ENCODE measurements around the gene PPP1R3A. TPM values are rescaled to one million over a fixed set of nuclear protein-coding genes. Genes with fewer than 3 reads are reported as not detected.

Gene PPP1R3A
- total RNA-seq, 1 experiment from 2014 or later = not detected

DNA sequence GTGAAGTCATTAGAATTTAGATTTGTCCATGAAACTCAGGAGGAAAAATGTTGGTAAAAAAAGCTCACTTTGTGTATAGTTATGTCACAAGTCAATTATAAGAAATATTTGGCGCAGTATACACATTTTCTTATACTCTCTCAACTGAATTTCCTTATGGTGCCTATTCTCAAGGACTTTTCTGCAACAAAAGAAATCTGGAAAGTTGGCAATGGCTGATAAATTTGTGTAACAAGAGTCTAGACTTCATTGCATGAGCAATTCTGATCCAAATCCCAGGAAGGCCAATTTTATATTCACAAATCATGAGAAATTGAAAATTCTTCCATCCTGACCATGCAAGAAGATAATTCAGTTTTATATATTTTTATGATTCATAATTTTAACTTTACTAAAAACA is 35.7 kb downstream of the PPP1R3A start:
- ChIA-PET POLR2A (no interaction called here), CTCF (no interaction called here)
- Histone ChIP-seq H3K9me3 (ENCODE audit: control insufficient read depth, insufficient read depth, low read depth, low read length) (peaks cover 4% of the 10 kb centered on the region; the same call in 1 of the 2 replicates), H3K4me3 (ENCODE audit: low read depth in 2 of 2, low read length in 2 of 2) (no peak overlapping the region), H3K36me3 (ENCODE audit: control insufficient read depth, insufficient read depth, low read length) (no peaks in the 10 kb centered on the region), H3K27ac (ENCODE audit: low read length) (no peak overlapping the region), H3K4me1 (ENCODE audit: control insufficient read depth, insufficient read depth, low read length) (no peaks in the 10 kb centered on the region), H3K27me3 (ENCODE audit: control insufficient read depth, insufficient read depth, low read length) (no peaks in the 10 kb centered on the region)
- in situ Hi-C loops (cut with HindIII; ENCODE audit: low pct_unique_long_range_greater_than_20kb, low sequenced_read_pairs) (no loop called here), intact Hi-C loops (cut with micrococcal nuclease; ENCODE audit: unreplicated experiment) (no loop called here)
- BruUV-seq (replicated peaks) = no TSS peak
- TF ChIP-seq POLR2AphosphoS5 (IDR thresholded peaks at IDR 0.05; ENCODE audit: low read depth, low read length) = no peak
- TF ChIP-seq, protein P1, sequence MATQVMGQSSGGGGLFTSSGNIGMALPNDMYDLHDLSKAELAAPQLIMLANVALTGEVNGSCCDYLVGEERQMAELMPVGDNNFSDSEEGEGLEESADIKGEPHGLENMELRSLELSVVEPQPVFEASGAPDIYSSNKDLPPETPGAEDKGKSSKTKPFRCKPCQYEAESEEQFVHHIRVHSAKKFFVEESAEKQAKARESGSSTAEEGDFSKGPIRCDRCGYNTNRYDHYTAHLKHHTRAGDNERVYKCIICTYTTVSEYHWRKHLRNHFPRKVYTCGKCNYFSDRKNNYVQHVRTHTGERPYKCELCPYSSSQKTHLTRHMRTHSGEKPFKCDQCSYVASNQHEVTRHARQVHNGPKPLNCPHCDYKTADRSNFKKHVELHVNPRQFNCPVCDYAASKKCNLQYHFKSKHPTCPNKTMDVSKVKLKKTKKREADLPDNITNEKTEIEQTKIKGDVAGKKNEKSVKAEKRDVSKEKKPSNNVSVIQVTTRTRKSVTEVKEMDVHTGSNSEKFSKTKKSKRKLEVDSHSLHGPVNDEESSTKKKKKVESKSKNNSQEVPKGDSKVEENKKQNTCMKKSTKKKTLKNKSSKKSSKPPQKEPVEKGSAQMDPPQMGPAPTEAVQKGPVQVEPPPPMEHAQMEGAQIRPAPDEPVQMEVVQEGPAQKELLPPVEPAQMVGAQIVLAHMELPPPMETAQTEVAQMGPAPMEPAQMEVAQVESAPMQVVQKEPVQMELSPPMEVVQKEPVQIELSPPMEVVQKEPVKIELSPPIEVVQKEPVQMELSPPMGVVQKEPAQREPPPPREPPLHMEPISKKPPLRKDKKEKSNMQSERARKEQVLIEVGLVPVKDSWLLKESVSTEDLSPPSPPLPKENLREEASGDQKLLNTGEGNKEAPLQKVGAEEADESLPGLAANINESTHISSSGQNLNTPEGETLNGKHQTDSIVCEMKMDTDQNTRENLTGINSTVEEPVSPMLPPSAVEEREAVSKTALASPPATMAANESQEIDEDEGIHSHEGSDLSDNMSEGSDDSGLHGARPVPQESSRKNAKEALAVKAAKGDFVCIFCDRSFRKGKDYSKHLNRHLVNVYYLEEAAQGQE (IDR thresholded peaks at IDR 0.05; ENCODE audit: insufficient read depth in 1 of 2, low read depth in 2 of 2, low read length in 1 of 2) = no peak
- no peak for TF ChIP-seq SIN3A (IDR thresholded peaks at IDR 0.05; ENCODE audit: borderline replicate concordance, insufficient read depth, low read depth, low read length)
- TF ChIP-seq TCF7L2 (IDR thresholded peaks at IDR 0.05; ENCODE audit: low read depth, low read length) = no peak
- TF ChIP-seq, protein P2, sequence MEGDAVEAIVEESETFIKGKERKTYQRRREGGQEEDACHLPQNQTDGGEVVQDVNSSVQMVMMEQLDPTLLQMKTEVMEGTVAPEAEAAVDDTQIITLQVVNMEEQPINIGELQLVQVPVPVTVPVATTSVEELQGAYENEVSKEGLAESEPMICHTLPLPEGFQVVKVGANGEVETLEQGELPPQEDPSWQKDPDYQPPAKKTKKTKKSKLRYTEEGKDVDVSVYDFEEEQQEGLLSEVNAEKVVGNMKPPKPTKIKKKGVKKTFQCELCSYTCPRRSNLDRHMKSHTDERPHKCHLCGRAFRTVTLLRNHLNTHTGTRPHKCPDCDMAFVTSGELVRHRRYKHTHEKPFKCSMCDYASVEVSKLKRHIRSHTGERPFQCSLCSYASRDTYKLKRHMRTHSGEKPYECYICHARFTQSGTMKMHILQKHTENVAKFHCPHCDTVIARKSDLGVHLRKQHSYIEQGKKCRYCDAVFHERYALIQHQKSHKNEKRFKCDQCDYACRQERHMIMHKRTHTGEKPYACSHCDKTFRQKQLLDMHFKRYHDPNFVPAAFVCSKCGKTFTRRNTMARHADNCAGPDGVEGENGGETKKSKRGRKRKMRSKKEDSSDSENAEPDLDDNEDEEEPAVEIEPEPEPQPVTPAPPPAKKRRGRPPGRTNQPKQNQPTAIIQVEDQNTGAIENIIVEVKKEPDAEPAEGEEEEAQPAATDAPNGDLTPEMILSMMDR (IDR thresholded peaks at IDR 0.05) = no peak
- no peak for DNase-seq (ENCODE audit: low read depth, low spot score)
- no peak for ATAC-seq

DNA sequence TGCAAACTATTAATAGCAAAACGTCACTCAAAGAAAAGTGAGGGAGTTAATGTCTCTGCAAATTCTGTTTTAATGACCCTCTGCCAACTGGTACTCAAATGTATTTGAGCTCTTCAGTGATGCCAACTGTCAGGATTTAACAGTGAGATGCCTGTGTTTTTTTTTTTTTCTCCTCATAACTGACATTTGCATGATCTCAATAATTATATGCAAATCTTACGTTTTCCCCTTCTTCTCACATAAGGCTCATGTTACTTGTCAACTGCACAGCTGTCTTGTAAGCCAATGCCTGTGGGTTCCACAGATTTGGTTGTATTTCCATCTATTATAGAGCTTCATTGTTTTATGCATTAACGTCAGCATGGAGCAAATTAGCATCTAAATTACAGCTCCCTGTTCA is 38.2 kb downstream of the PPP1R3A start:
- DNase-seq (ENCODE audit: low read depth, low spot score) = no peak
- in situ Hi-C loops (cut with HindIII; ENCODE audit: low pct_unique_long_range_greater_than_20kb, low sequenced_read_pairs) = no loop called here
- no peak overlapping the region for H3K27ac ChIP-seq (ENCODE audit: low read length)
- BruUV-seq (replicated peaks) = no TSS peak
- no peaks in the 10 kb centered on the region for H3K36me3 ChIP-seq (ENCODE audit: control insufficient read depth, insufficient read depth, low read length)
- no peak overlapping the region for H3K4me3 ChIP-seq (ENCODE audit: low read depth in 2 of 2, low read length in 2 of 2)
- H3K27me3 ChIP-seq (ENCODE audit: control insufficient read depth, insufficient read depth, low read length) = no peaks in the 10 kb centered on the region
- ChIA-PET POLR2A (no interaction called here), CTCF (no interaction called here)
- no peaks in the 10 kb centered on the region for H3K4me1 ChIP-seq (ENCODE audit: control insufficient read depth, insufficient read depth, low read length)
- peaks cover 4% of the 10 kb centered on the region; the same call in 1 of the 2 replicates for H3K9me3 ChIP-seq (ENCODE audit: control insufficient read depth, insufficient read depth, low read depth, low read length)
- TF ChIP-seq, protein P2 (IDR thresholded peaks at IDR 0.05) = no peak
- TF ChIP-seq POLR2AphosphoS5 (IDR thresholded peaks at IDR 0.05; ENCODE audit: low read depth, low read length) (no peak), TCF7L2 (IDR thresholded peaks at IDR 0.05; ENCODE audit: low read depth, low read length) (no peak), SIN3A (IDR thresholded peaks at IDR 0.05; ENCODE audit: borderline replicate concordance, insufficient read depth, low read depth, low read length) (no peak)
- TF ChIP-seq, protein P1 (IDR thresholded peaks at IDR 0.05; ENCODE audit: insufficient read depth in 1 of 2, low read depth in 2 of 2, low read length in 1 of 2) = no peak
- intact Hi-C loops (cut with micrococcal nuclease; ENCODE audit: unreplicated experiment) = no loop called here
- no peak for ATAC-seq
